SK-N-SH treated with all-trans-retinoic acid at 6 μM for 48 hours (cell line): ENCODE data around the gene AEBP1.

Experiments
- CREB5 ChIP-seq: fragments of 250-450 bp; sonication (Bioruptor Pico); IDR thresholded peaks from 2 replicates; pipeline ENCODE4 v1.5.1; 2020; ENCODE audit warnings: low read depth, mild to moderate bottlenecking, moderate library complexity
- CSRNP3 ChIP-seq: fragments of 250-450 bp; sonication (Bioruptor Pico); IDR thresholded peaks from 2 replicates; pipeline ENCODE4 v1.5.1; 2021; ENCODE audit warnings: mild to moderate bottlenecking, moderate library complexity
- PATZ1 ChIP-seq: fragments of 250-450 bp; sonication (Bioruptor Pico); IDR thresholded peaks from 2 replicates; pipeline ENCODE4 v1.8.0; 2020; ENCODE audit warnings: mild to moderate bottlenecking, moderate library complexity, borderline replicate concordance
- PPARA ChIP-seq: fragments of 250-450 bp; sonication (Bioruptor Pico); IDR thresholded peaks from 2 replicates; pipeline ENCODE4 v1.5.0; 2020; ENCODE audit warnings: mild to moderate bottlenecking, borderline replicate concordance
- ZFP30 ChIP-seq: fragments of 450-650 bp; formaldehyde crosslinking; IDR thresholded peaks from 2 replicates; pipeline ENCODE4 v1.5.0; 2022; ENCODE audit warnings: mild to moderate bottlenecking, moderate library complexity
- ZNF565 ChIP-seq: fragments of 450-650 bp; formaldehyde crosslinking; conservative IDR thresholded peaks from 2 replicates; pipeline ENCODE4 v1.5.0; 2020; ENCODE audit warnings: low read depth, mild to moderate bottlenecking, moderate library complexity
- ZNF70 ChIP-seq: fragments of 450-650 bp; formaldehyde crosslinking; IDR thresholded peaks from 2 replicates; pipeline ENCODE4 v1.5.0; 2020; ENCODE audit warnings: mild to moderate bottlenecking, moderate library complexity
- ZNF8 ChIP-seq: fragments of 450-650 bp; formaldehyde crosslinking; IDR thresholded peaks from 2 replicates; pipeline ENCODE4 v1.5.0; 2020; ENCODE audit warnings: mild to moderate bottlenecking, moderate library complexity

DNA sequence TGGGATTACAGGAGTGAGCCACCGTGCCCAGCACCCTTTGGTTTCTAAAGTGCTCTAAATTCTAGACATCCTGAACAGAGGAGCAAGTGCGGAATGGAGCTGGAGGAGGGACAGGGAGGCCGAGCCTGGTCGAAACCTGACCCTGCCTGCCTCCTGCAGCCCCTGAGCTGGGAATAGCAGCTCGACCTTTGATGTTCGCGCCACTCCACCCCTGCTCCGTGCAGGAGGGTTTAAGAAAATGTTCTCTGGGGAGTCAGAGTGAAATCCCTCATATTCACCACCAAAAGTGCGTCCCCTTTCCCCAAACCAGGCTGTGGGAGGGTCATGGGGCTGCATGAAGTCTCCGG lies 40.6 kb upstream of the AEBP1 start:
- TF ChIP-seq PATZ1 (CRISPR knock-in tag) (no peak), ZNF565 (no peak), ZFP30 (CRISPR knock-in tag) (no peak), ZNF70 (CRISPR knock-in tag) (no peak), CSRNP3 (CRISPR knock-in tag) (no peak), CREB5 (CRISPR knock-in tag) (no peak), PPARA (CRISPR knock-in tag) (no peak), ZNF8 (no peak)
